Liver (tissue), 9 donors: Measurements from ENCODE around the gene TCEANC. TPM values are rescaled to one million over a fixed set of nuclear protein-coding genes. Genes with fewer than 3 reads are reported as not detected.

Experiments
- DNase-seq: peaks from one replicate; pipeline ENCODE4 v3.0.0-alpha.2; 2017; ENCODE audit warnings: low spot score
- H3K27ac ChIP-seq, 2 donors: one replicate each; pipeline ENCODE4 v1.7.0; 2013; ENCODE audit warnings: inconsistent platforms in 2 of 2, low read length in 2 of 2, control low read depth in 1 of 2, low read depth in 1 of 2, mild to moderate bottlenecking in 1 of 2
- H3K27me3 ChIP-seq, 4 donors: one replicate each; pipeline versions ENCODE4 v1.6.1 to v1.7.0; 2013; ENCODE audit warnings: low read length in 3 of 4, inconsistent platforms in 1 of 4, mild to moderate bottlenecking in 1 of 4, moderate library complexity in 1 of 4; ENCODE audit not compliant: control insufficient read depth in 4 of 4, insufficient read depth in 4 of 4
- H3K36me3 ChIP-seq, 4 donors: one replicate each; pipeline versions ENCODE4 v1.6.1 to v1.7.0; 2013; ENCODE audit warnings: low read length in 3 of 4, mild to moderate bottlenecking in 3 of 4, low read depth in 1 of 4, moderate library complexity in 1 of 4; ENCODE audit not compliant: control insufficient read depth in 4 of 4, insufficient read depth in 3 of 4
- H3K4me1 ChIP-seq, 4 donors: one replicate each; pipeline versions ENCODE4 v1.6.1 to v1.7.0; 2013; ENCODE audit warnings: low read length in 3 of 4, mild to moderate bottlenecking in 3 of 4, moderate library complexity in 1 of 4; ENCODE audit not compliant: control insufficient read depth in 4 of 4, insufficient read depth in 4 of 4
- H3K4me3 ChIP-seq, 3 donors: one replicate each; pipeline versions ENCODE4 v1.6.1 to v1.7.0; 2013; ENCODE audit warnings: low read length in 3 of 3, control low read depth in 1 of 3, low read depth in 1 of 3, mild to moderate bottlenecking in 1 of 3
- H3K9ac ChIP-seq, 2 donors: one replicate each; pipeline ENCODE4 v1.7.0; 2013; ENCODE audit warnings: low read length in 2 of 2, mild to moderate bottlenecking in 2 of 2, moderate library complexity in 2 of 2, control low read depth in 1 of 2, low read depth in 1 of 2
- H3K9me3 ChIP-seq, 4 donors: one replicate each; pipeline versions ENCODE4 v1.6.1 to v1.7.0; 2013; ENCODE audit warnings: low read length in 3 of 4; ENCODE audit not compliant: control insufficient read depth in 4 of 4
- ATF3 ChIP-seq: IDR thresholded peaks from 2 replicates; pipeline ENCODE4 v1.6.1; 2016; ENCODE audit warnings: antibody characterized with exemption
- CTCF ChIP-seq: fragments of 150-350 bp; IDR thresholded peaks from 2 replicates; pipeline ENCODE4 v1.5.1; 2017; ENCODE audit warnings: improper control_type of control experiment, low read depth, low read length; ENCODE audit not compliant: missing input control
- EGR1 ChIP-seq, 2 donors: IDR thresholded peaks; 2 replicates each; pipeline ENCODE4 v1.6.1; 2016 to 2018; ENCODE audit warnings: antibody characterized with exemption in 2 of 2, low read depth in 2 of 2
- FOXA1 ChIP-seq: IDR thresholded peaks from 2 replicates; pipeline ENCODE4 v1.6.1; 2016; ENCODE audit warnings: antibody characterized with exemption
- FOXA2 ChIP-seq: IDR thresholded peaks from 2 replicates; pipeline ENCODE4 v1.6.1; 2016; ENCODE audit warnings: antibody characterized with exemption
- GABPA ChIP-seq, 2 donors: IDR thresholded peaks in 1 of 2; conservative IDR thresholded peaks in 1 of 2; 2 replicates each; pipeline ENCODE4 v1.6.1; 2016; ENCODE audit warnings: antibody characterized with exemption in 2 of 2, mild to moderate bottlenecking in 1 of 2, moderate library complexity in 1 of 2
- HNF4A ChIP-seq, 2 donors: conservative IDR thresholded peaks; 2 replicates each; pipeline ENCODE4 v1.6.1; 2016; ENCODE audit warnings: antibody characterized with exemption in 2 of 2, mild to moderate bottlenecking in 2 of 2
- HNF4G ChIP-seq: IDR thresholded peaks from 2 replicates; pipeline ENCODE4 v1.6.1; 2016; ENCODE audit warnings: antibody characterized with exemption
- JUND ChIP-seq, 2 donors: IDR thresholded peaks; 2 replicates each; pipeline ENCODE4 v1.6.1; 2016; ENCODE audit warnings: antibody characterized with exemption in 2 of 2
- MAX ChIP-seq: IDR thresholded peaks from 2 replicates; pipeline ENCODE4 v1.6.1; 2016; ENCODE audit warnings: antibody characterized with exemption
- NR2F2 ChIP-seq: IDR thresholded peaks from 2 replicates; pipeline ENCODE4 v1.6.1; 2016; ENCODE audit warnings: antibody characterized with exemption
- RAD21 ChIP-seq, 2 donors: IDR thresholded peaks; 2 replicates each; pipeline ENCODE4 v1.6.1; 2016; ENCODE audit warnings: antibody characterized with exemption in 2 of 2, mild to moderate bottlenecking in 2 of 2
- REST ChIP-seq: IDR thresholded peaks from 2 replicates; pipeline ENCODE4 v1.6.1; 2016; ENCODE audit warnings: antibody characterized with exemption, mild to moderate bottlenecking
- RXRA ChIP-seq, 2 donors: IDR thresholded peaks; 2 replicates each; pipeline ENCODE4 v1.6.1; 2017 to 2018; ENCODE audit warnings: antibody characterized with exemption in 2 of 2, mild to moderate bottlenecking in 1 of 2
- SP1 ChIP-seq: IDR thresholded peaks from 2 replicates; pipeline ENCODE4 v1.6.1; 2018; ENCODE audit warnings: antibody characterized with exemption, mild to moderate bottlenecking
- TAF1 ChIP-seq: conservative IDR thresholded peaks from 2 replicates; pipeline ENCODE4 v1.6.1; 2016; ENCODE audit warnings: antibody characterized with exemption, mild to moderate bottlenecking
- YY1 ChIP-seq: IDR thresholded peaks from 2 replicates; pipeline ENCODE4 v1.6.1; 2016; ENCODE audit warnings: antibody characterized with exemption, mild to moderate bottlenecking
- ZBTB33 ChIP-seq: IDR thresholded peaks from 2 replicates; pipeline ENCODE4 v1.6.1; 2016; ENCODE audit warnings: antibody characterized with exemption
- WGBS: extraction: QIAGEN DNeasy Blood & Tissue Kit; methylation state at CpG from one replicate; pipeline ENCODE4 v1.1.7; 2013; 5-methylcytosine and 5-hydroxymethylcytosine counted together
- polyA plus RNA-seq, 2 donors: library from polyadenylated mRNA; stranded (reverse) in 1 of 2; unstranded in 1 of 2; fragments of 200-250 nt in 1 of 2; fragments of >200 nt in 1 of 2; fragmentation: Nextera tagmentation in 1 of 2; extraction: Ambion mirVana in 1 of 2; gene quantifications; one replicate each; pipeline versions ENCODE4 v1.2.1 to v1.2.3, GENCODE V29; 2013 to 2015
- total RNA-seq, 2 donors: library from RNA; depleted of rRNA; stranded (reverse); fragments of >200 nt; gene quantifications; one replicate each; pipeline ENCODE4 v1.2.3, GENCODE V29; 2014
- donor health status: healthy.
- donor health status: healthy.
- donor health status: healthy.
- donor health status: healthy.
- donor health status: healthy.

The TCEANC gene
- total and polyA plus RNA-seq, 4 donors, result 0.73 to 7.7 (median 3.6) TPM

GRCh38 chrX:13666836-13667235, 13.9 kb downstream of the TCEANC start:
- TF ChIP-seq SP1 (no peak), GABPA (IDR thresholded peaks at IDR 0.05 in 1 of 2, conservative IDR thresholded peaks at IDR 0.05 in 1 of 2) (no peak), JUND (IDR thresholded peaks at IDR 0.05) (no peak), HNF4A (conservative IDR thresholded peaks at IDR 0.05) (no peak), TAF1 (no peak), MAX (no peak), FOXA2 (no peak), RAD21 (IDR thresholded peaks at IDR 0.05) (no peak), YY1 (no peak), ZBTB33 (no peak)
- 75% methylated on average over 3 of the region's 3 CpGs for WGBS
- Histone ChIP-seq H3K4me1 (peaks cover 0 to 2% (median 0%) of the 10 kb centered on the region in 4 donors), H3K36me3 (peaks cover 0 to 12% (median 9%) of the 10 kb centered on the region in 4 donors), H3K4me3 (no peak overlapping the region), H3K27me3 (no peaks in the 10 kb centered on the region), H3K27ac (no peak overlapping the region), H3K9ac (no peak overlapping the region), H3K9me3 (no peaks in the 10 kb centered on the region)
- no peak for DNase-seq

- H3K4me1 ChIP-seq, result peaks cover 0 to 2% (median 0%) of the 10 kb centered on the region in 4 donors
- H3K9ac ChIP-seq, result no peak overlapping the region
- peaks cover 0 to 10% (median 6%) of the 10 kb centered on the region in 4 donors for H3K36me3 ChIP-seq
- H3K27ac ChIP-seq, result no peak overlapping the region
- no peaks in the 10 kb centered on the region for H3K27me3 ChIP-seq
- no peak overlapping the region for H3K4me3 ChIP-seq
- H3K9me3 ChIP-seq, result peaks cover 0 to 2% (median 0%) of the 10 kb centered on the region in 4 donors
- no peak for DNase-seq
- no peak for TF ChIP-seq GABPA (IDR thresholded peaks at IDR 0.05 in 1 of 2, conservative IDR thresholded peaks at IDR 0.05 in 1 of 2)
- no peak for TF ChIP-seq JUND (IDR thresholded peaks at IDR 0.05)
- TF ChIP-seq YY1, result no peak
- TF ChIP-seq FOXA2, result no peak
- TF ChIP-seq RAD21 (IDR thresholded peaks at IDR 0.05), result no peak
- no peak for TF ChIP-seq NR2F2
- TF ChIP-seq SP1, result no peak
- no peak for TF ChIP-seq EGR1 (IDR thresholded peaks at IDR 0.05; ENCODE audit: low read depth in 2 of 2)
- TF ChIP-seq RXRA (IDR thresholded peaks at IDR 0.05), result no peak
- no peak for TF ChIP-seq HNF4G
- TF ChIP-seq TAF1, result no peak
- TF ChIP-seq CTCF, result no peak
- no peak for TF ChIP-seq HNF4A (conservative IDR thresholded peaks at IDR 0.05)
- no peak for TF ChIP-seq REST
- no peak for TF ChIP-seq ATF3
- TF ChIP-seq MAX, result no peak
- TF ChIP-seq FOXA1, result no peak
- TF ChIP-seq ZBTB33, result no peak
Observed at GRCh38 chrX:13667919-13668318, 15.0 kb downstream of the TCEANC start.
